Fibroblast of skin of abdomen (primary cell): ENCODE measurements around the gene AMBRA1.
A peak's percentile ranks its signal among the peaks of the same experiment; 100 is the strongest.

ENCODE experiments used
- DNase-seq: peaks from one replicate; pipeline ENCODE4 v3.0.0-alpha.2; 2013

The AMBRA1 gene

GRCh38 chr11:46392421-46393230 is 201.2 kb downstream of the AMBRA1 start:
- DNase-seq: peak; percentile 69

GRCh38 chr11:46391578-46392420 is 202.0 kb downstream of the AMBRA1 start, which contains the start of gene CHRM4:
Gene CHRM4, minus strand, starts transcription at chr11:46391776. Its CDS starts 5,219 bp downstream, at chr11:46386557.
- DNase-seq: peak; percentile 27

GRCh38 chr11:46391186-46391577 is 202.6 kb downstream of the AMBRA1 start:
- no peak for DNase-seq

GRCh38 chr11:46390331-46391171 is 203.3 kb downstream of the AMBRA1 start:
- no peak for DNase-seq

GRCh38 chr11:46389450-46390330 is 204.1 kb downstream of the AMBRA1 start:
- peak; percentile 43 for DNase-seq

- no peak for DNase-seq
Measured at GRCh38 chr11:46388619-46389449, 205.0 kb downstream of the AMBRA1 start.

GRCh38 chr11:46387919-46388618 is 205.8 kb downstream of the AMBRA1 start:
- no peak for DNase-seq

- no peak for DNase-seq
Measured at GRCh38 chr11:46387456-46387855, 206.4 kb downstream of the AMBRA1 start.

- DNase-seq: no peak
Measured at GRCh38 chr11:46386674-46387073, 207.1 kb downstream of the AMBRA1 start.

GRCh38 chr11:46386005-46386578 is 207.7 kb downstream of the AMBRA1 start:
- DNase-seq: no peak

- no peak for DNase-seq
Measured at GRCh38 chr11:46385169-46386004, 208.4 kb downstream of the AMBRA1 start.

GRCh38 chr11:46383974-46384701 is 209.7 kb downstream of the AMBRA1 start:
- no peak for DNase-seq

- no peak for DNase-seq
Measured at GRCh38 chr11:46383404-46383758, 210.4 kb downstream of the AMBRA1 start.

- peak; percentile 45 for DNase-seq
Measured at GRCh38 chr11:46382646-46383403, 211.0 kb downstream of the AMBRA1 start.

- peak; percentile 37 for DNase-seq
Measured at GRCh38 chr11:46381819-46382645, 211.8 kb downstream of the AMBRA1 start.
